Esophagus squamous epithelium (tissue), 5 donors: ENCODE results near the gene ZRANB1. TPM values are rescaled to one million over a fixed set of nuclear protein-coding genes. Genes with fewer than 3 reads are reported as not detected.

ENCODE experiments used
- DNase-seq: peaks from one replicate; lab custom pipeline; 2025; lab: John Stamatoyannopoulos, UW
- H3K27ac ChIP-seq, 4 donors: fragments of 200-600 bp; sonication (generic); one replicate each; pipeline ENCODE4 v1.5.1; 2016 to 2019; ENCODE audit warnings: mild to moderate bottlenecking in 1 of 4
- H3K27me3 ChIP-seq, 4 donors: fragments of 200-600 bp; sonication (generic); 1 replicate in 3 of 4; 2 replicates in 1 of 4; pipeline versions ENCODE4 v1.5.1 to v1.6.0; 2017 to 2021; ENCODE audit warnings: antibody characterized with exemption in 1 of 4
- H3K36me3 ChIP-seq, 3 donors: fragments of 200-600 bp; sonication (generic); one replicate each; pipeline ENCODE4 v1.5.1; 2016 to 2019
- H3K4me1 ChIP-seq, 3 donors: fragments of 200-600 bp; sonication (generic); one replicate each; pipeline ENCODE4 v1.5.1; 2017 to 2019
- H3K4me3 ChIP-seq, 4 donors: fragments of 200-600 bp; sonication (generic); 1 replicate in 3 of 4; 2 replicates in 1 of 4; pipeline ENCODE4 v1.5.1; 2016 to 2019; ENCODE audit warnings: mild to moderate bottlenecking in 2 of 4, moderate library complexity in 1 of 4
- H3K9me3 ChIP-seq, 3 donors: fragments of 200-600 bp; sonication (generic); one replicate each; pipeline ENCODE4 v1.5.1; 2016 to 2019
- CTCF ChIP-seq, 6 experiments: fragments of 450-650 bp in 4 of 6; fragments of 200-600 bp in 2 of 6; sonication (generic) in 2 of 6; IDR thresholded peaks; one replicate each; pipeline ENCODE4 v1.5.1; 2016 to 2019; ENCODE audit warnings: antibody characterized with exemption in 6 of 6, mild to moderate bottlenecking in 4 of 6, moderate library complexity in 4 of 6
- POLR2A ChIP-seq, 4 donors: fragments of 450-650 bp; IDR thresholded peaks; one replicate each; pipeline ENCODE4 v1.6.1; 2017; ENCODE audit warnings: antibody characterized with exemption in 4 of 4, mild to moderate bottlenecking in 4 of 4, moderate library complexity in 3 of 4
- WGBS, 2 donors: methylation state at CpG; one replicate each; pipeline ENCODE4 v1.1.5; 2018; 5-methylcytosine and 5-hydroxymethylcytosine counted together
- intact Hi-C: fragments of 100-400 bp; cut with DNase I; formaldehyde crosslinking; loops from one replicate; pipeline ENCODE4 v1.15.0; 2022
- total RNA-seq, 4 donors: library from RNA; depleted of rRNA; stranded (reverse); fragments of >200 nt; gene quantifications; one replicate each; pipeline ENCODE4 v1.1.0, GENCODE V29; 2016
- donor health status: DM: yes; HTN: yes; CAD: no.

The ZRANB1 gene
- total RNA-seq, 4 donors from 2014 or later, result 11.7 to 25.2 (median 17.4) TPM

- intact Hi-C loops, result no loop called here
- DNase-seq, result no peak
- TF ChIP-seq CTCF (IDR thresholded peaks at IDR 0.05) (no peak), POLR2A (IDR thresholded peaks at IDR 0.05) (no peak)
- no peak overlapping the region for H3K4me3 ChIP-seq
- peaks cover 0 to 66% (median 36%) of the 10 kb centered on the region in 3 donors for H3K4me1 ChIP-seq
- no peaks in the 10 kb centered on the region for H3K27me3 ChIP-seq
- no peaks in the 10 kb centered on the region for H3K9me3 ChIP-seq
- 92 to 100% methylated on average over 1 to 11 of the region's 14 CpGs for WGBS, 2 donors
- no peak overlapping the region for H3K27ac ChIP-seq
- H3K36me3 ChIP-seq, result peaks cover 0 to 79% (median 20%) of the 10 kb centered on the region in 3 donors
Observed at GRCh38 chr10:125003901-125004467, 62.1 kb downstream of the ZRANB1 start.

- H3K36me3 ChIP-seq, result peaks cover 0 to 71% (median 18%) of the 10 kb centered on the region in 3 donors
- H3K9me3 ChIP-seq, result no peaks in the 10 kb centered on the region
- no peaks in the 10 kb centered on the region for H3K27me3 ChIP-seq
- WGBS, 2 donors, result 83 to 86% methylated on average over 2 to 12 of the region's 19 CpGs
- DNase-seq, result no peak
- H3K27ac ChIP-seq, result no peak overlapping the region
- peaks cover 0 to 66% (median 35%) of the 10 kb centered on the region in 3 donors for H3K4me1 ChIP-seq
- intact Hi-C loops, result no loop called here
- H3K4me3 ChIP-seq, result no peak overlapping the region
- TF ChIP-seq POLR2A (IDR thresholded peaks at IDR 0.05) (no peak), CTCF (IDR thresholded peaks at IDR 0.05) (no peak)
Observed at GRCh38 chr10:125004571-125005311, 62.8 kb downstream of the ZRANB1 start.

DNA sequence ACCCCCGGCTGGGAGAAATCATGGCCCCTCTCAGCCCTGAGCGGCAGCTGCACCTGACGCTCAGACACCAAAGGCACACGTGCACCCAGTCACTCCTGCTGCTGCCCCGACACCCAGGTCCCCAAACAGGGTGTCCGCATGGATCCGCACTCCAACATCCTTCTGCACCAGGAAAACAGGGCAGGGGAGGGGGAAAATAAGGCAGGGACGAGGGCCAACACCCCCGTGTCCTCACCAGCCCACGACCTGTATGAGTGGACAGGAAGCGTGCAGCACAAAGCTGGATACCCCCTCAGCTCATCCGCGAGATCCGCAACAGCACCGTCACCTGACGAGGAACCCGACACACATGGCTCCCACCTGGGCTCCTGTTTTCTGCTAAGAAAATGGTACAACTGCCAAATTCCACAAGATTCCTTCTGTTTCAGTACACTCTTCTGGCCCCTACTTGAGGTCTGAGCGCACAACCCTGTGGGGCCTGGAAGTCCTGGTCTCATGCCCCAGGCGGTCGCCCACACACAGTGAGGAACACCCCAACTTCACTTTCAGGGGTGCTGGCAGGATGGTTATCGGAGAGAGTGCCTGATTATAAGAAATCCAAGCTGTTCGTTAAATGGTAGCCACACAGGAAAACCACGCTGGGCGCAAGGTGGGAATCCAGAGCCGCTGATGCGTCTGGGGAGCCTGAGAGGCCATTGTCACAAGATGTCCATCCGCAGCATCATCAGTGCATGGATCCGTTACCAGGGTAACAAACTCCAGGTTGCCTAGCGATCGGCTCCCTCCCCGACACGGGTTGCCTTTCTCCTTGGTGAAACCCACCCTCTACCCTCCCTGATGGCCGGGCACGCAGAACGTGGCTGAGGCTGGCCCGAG, 63.6 kb downstream of the ZRANB1 start:
- Histone ChIP-seq H3K27ac (no peak overlapping the region), H3K4me3 (no peak overlapping the region), H3K27me3 (no peaks in the 10 kb centered on the region), H3K36me3 (peaks cover 0 to 63% (median 14%) of the 10 kb centered on the region in 3 donors), H3K9me3 (no peaks in the 10 kb centered on the region), H3K4me1 (peaks cover 0 to 66% (median 33%) of the 10 kb centered on the region in 3 donors)
- WGBS, 2 donors, result 90 to 96% methylated on average over 11 to 16 of the region's 36 CpGs
- intact Hi-C loops, result no loop called here
- no peak for DNase-seq
- no peak for TF ChIP-seq POLR2A (IDR thresholded peaks at IDR 0.05)
- no peak for TF ChIP-seq CTCF (IDR thresholded peaks at IDR 0.05)

GRCh38 chr10:125006188-125006680, 64.3 kb downstream of the ZRANB1 start:
- TF ChIP-seq POLR2A (IDR thresholded peaks at IDR 0.05), result no peak
- TF ChIP-seq CTCF (IDR thresholded peaks at IDR 0.05), result no peak
- no peak overlapping the region for H3K27ac ChIP-seq
- no peaks in the 10 kb centered on the region for H3K27me3 ChIP-seq
- intact Hi-C loops, result no loop called here
- no peaks in the 10 kb centered on the region for H3K9me3 ChIP-seq
- peaks cover 0 to 56% (median 14%) of the 10 kb centered on the region in 3 donors for H3K36me3 ChIP-seq
- WGBS, 2 donors, result 87 to 100% methylated on average over 1 to 7 of the region's 9 CpGs
- H3K4me3 ChIP-seq, result no peak overlapping the region
- H3K4me1 ChIP-seq, result peaks cover 0 to 66% (median 33%) of the 10 kb centered on the region in 3 donors
- no peak for DNase-seq
